Measurements from ENCODE around the gene NRTN.

DNA sequence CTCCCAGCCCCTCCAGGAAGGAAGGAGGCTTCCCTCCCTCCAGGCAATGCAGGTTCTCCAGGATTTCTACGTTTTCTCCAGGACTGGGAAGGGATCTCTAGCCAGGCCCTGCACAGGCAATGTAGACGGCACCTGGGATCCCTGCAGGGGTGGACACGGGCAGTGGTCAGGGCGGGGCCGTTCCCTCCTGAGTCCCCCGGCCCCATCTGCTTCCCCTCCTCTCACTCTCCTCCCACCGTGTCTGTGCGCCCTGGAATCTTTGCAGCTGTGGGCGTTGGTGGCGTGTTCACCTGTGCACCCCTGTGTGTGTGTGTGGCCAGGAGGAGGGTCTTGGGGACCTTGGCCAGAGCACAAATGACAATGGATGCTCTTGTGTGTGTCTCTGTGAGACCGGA lies 10.0 kb downstream of the NRTN start:
- TF ChIP-seq, protein P1, sequence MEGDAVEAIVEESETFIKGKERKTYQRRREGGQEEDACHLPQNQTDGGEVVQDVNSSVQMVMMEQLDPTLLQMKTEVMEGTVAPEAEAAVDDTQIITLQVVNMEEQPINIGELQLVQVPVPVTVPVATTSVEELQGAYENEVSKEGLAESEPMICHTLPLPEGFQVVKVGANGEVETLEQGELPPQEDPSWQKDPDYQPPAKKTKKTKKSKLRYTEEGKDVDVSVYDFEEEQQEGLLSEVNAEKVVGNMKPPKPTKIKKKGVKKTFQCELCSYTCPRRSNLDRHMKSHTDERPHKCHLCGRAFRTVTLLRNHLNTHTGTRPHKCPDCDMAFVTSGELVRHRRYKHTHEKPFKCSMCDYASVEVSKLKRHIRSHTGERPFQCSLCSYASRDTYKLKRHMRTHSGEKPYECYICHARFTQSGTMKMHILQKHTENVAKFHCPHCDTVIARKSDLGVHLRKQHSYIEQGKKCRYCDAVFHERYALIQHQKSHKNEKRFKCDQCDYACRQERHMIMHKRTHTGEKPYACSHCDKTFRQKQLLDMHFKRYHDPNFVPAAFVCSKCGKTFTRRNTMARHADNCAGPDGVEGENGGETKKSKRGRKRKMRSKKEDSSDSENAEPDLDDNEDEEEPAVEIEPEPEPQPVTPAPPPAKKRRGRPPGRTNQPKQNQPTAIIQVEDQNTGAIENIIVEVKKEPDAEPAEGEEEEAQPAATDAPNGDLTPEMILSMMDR (IDR thresholded peaks at IDR 0.05), result no peak
- no peak for TF ChIP-seq EP300 (IDR thresholded peaks at IDR 0.05)
- no peak for TF ChIP-seq POLR2A (IDR thresholded peaks at IDR 0.05)
